T-helper 1 cell (primary cell): Measurements from ENCODE around the gene RASGRP3.
"Not testable (repeated sequence)": the region's sequence is repeated elsewhere in the genome, so short reads cannot be mapped to it uniquely, and the experiment has no call there.

Experiments
- DNase-seq, 5 donors: peaks; one replicate each; pipeline ENCODE4 v3.0.0-alpha.2; 2012 to 2020
- total RNA-seq, 4 donors: gene quantifications; one replicate each; lab custom pipeline; 2026; lab: John Stamatoyannopoulos, UW

The RASGRP3 gene, protein sequence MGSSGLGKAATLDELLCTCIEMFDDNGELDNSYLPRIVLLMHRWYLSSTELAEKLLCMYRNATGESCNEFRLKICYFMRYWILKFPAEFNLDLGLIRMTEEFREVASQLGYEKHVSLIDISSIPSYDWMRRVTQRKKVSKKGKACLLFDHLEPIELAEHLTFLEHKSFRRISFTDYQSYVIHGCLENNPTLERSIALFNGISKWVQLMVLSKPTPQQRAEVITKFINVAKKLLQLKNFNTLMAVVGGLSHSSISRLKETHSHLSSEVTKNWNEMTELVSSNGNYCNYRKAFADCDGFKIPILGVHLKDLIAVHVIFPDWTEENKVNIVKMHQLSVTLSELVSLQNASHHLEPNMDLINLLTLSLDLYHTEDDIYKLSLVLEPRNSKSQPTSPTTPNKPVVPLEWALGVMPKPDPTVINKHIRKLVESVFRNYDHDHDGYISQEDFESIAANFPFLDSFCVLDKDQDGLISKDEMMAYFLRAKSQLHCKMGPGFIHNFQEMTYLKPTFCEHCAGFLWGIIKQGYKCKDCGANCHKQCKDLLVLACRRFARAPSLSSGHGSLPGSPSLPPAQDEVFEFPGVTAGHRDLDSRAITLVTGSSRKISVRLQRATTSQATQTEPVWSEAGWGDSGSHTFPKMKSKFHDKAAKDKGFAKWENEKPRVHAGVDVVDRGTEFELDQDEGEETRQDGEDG
- 5.9 to 11.5 (median 10.0) reads per million in 4 donors for total RNA-seq

DNA sequence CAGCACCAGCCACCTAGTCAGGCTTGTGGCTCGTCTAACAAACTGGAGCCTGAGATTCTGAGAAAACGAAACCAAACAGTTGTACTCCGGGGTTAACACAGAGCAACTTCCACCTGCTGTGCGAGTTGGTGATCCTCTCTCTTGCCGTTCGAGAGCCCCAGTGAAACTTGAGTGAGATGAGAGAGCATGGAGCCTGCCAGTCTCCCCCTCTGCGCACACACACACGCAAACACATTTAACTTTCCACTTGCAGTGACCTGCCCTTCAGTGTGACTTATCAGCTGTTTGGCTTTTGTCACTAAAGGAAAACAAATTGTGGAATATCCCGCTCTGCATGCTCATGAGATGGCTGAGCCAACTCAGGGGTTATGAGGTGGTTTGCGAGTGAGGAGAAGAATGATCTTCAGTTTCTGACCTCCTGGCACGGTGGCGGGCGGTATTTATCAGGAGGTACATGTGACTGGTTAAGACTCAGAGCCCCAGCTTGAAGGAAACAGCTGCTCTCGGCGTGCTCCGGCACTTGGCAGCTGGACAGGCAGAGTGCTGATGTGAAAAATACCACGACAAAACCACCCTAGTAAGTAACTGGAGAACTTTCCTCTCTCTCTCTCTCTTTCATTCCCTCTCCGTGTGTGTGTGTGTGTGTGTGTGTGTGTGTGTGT, at the start of gene RASGRP3:
Gene RASGRP3, plus strand, starts transcription at position 519 of the 662 bp plus-strand sequence. CDS start 38,488 bp downstream, outside the sequence.
- peak; percentile 20 to 85 (median 35) for DNase-seq

DNA sequence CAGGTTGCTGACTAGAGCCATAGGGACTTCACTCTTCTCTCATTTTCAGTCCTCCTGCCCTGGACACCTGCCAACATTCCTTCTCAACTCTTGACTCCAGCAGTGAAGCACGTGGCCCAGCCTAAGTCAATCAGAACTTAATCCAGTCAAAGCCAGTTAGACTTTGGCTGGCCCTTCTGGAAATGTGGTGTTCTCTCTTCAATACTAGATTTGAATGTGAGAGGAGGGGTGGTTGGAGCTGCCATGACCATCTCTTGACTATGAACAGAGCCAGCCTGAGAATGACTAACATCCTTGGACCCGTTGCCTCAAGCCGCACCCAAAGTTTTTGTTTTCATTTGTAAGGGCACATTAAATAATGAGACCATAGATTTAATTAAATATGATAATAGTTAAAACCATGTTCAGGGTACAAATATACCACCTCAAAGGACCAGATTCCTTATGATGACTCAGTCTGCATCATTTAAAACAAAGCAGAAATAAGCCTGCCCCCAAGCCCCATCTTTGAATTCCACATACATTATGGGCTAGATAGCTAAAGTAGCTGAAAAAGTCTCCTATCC, 49.7 kb upstream of the RASGRP3 start:
- no peak for DNase-seq

DNA sequence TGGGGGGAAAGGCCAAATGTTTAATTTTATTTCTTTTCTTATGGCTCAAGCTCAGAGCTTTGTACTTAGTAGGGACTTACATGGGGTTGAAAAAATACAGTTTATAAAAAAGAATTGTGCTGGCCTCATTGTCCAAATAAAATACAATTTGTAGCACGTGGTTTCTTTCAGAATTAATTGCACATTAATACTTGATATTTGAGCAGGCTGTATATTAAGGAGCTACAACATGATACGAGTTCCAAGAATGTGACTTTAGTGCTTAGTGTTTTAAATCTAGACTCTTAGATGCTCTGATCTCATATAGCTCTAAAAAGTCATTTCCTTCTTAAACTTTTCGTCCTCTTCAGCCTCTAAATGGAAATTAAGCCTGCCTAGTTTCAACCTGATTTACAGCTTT, 46.4 kb upstream of the RASGRP3 start:
- DNase-seq: no peak

- no peak for DNase-seq
Measured at GRCh38 chr2:33430856-33431255, 45.6 kb upstream of the RASGRP3 start.

GRCh38 chr2:33432871-33433270, 43.6 kb upstream of the RASGRP3 start:
- DNase-seq: no peak

DNA sequence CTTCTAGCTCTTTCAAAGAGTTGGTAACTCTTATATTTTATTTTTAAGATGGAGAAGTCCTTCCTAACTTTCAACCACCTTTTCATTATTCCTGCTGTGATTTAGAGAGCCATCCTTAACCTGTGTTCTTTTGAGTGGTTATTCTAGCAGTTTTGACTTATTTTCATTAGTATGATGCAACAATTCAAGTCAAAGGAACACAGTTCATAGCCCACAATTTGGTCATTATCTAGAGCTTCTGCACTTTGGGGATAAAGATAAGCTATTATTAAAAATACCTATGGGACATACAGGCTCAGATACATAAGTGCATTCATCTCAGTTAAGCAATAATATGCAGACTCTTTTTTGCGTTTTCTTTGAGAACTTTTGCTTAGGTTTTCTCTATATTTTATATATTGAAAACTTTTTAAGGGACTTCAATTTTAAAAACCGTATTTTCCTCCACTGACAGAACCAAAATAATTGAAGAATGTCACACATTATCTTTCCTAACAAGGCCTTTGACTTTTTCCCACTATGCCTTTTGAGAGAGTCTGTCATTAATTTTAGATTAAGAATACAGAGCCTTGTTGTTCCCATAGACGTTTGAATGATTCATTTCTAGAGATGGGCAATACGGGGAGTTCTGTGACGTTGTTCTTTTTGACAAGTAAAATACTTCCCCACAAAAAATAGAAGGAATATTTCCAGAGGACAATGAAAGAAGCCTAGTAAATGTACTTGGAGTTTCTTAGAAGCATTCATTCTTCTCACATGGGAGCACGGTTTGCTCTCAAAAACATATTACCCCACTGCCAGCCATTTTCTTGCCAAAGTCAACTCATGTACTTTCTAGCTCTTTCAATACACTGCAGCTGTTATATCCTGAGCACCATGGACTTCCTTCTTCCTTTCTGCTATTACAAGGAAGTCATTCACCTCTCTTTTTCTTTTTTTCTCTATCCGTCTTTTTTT, 42.9 kb upstream of the RASGRP3 start:
- DNase-seq: no peak

GRCh38 chr2:33435518-33435917, 40.9 kb upstream of the RASGRP3 start:
- DNase-seq: no peak

DNA sequence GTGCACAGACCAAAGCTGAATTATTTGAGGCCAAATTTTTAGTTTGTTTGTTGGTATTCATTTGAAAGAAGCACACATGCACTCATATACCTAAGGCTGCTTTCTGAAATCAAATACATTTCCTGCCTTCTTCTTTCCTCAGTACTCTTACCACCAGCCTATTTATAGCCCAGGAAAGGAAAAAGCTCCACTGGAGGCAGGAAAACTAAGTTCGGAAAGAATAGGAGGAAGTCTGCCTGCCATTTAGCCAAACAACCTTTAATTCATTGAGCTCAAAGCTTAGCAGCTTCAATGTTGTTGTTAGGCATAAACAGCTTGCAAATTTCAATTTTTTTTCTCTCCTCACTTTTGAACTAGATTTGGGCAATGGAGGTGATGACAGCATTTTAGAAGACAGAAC, 40.4 kb upstream of the RASGRP3 start:
- no peak for DNase-seq

GRCh38 chr2:33437297-33437696, 39.2 kb upstream of the RASGRP3 start:
- DNase-seq: no peak

- DNase-seq: no peak
Measured at GRCh38 chr2:33437815-33438214, 38.6 kb upstream of the RASGRP3 start.

GRCh38 chr2:33441235-33441810, 35.1 kb upstream of the RASGRP3 start:
- DNase-seq: peak in 1 of 5 donors; percentile 10

- not testable (repeated sequence) for DNase-seq
Measured at GRCh38 chr2:33442052-33442451, 34.4 kb upstream of the RASGRP3 start.

- no peak for DNase-seq
Measured at GRCh38 chr2:33442528-33443079, 33.8 kb upstream of the RASGRP3 start.

GRCh38 chr2:33443274-33443829, 33.1 kb upstream of the RASGRP3 start:
- DNase-seq: no peak

- no peak for DNase-seq
Measured at GRCh38 chr2:33444967-33445366, 31.5 kb upstream of the RASGRP3 start.

DNA sequence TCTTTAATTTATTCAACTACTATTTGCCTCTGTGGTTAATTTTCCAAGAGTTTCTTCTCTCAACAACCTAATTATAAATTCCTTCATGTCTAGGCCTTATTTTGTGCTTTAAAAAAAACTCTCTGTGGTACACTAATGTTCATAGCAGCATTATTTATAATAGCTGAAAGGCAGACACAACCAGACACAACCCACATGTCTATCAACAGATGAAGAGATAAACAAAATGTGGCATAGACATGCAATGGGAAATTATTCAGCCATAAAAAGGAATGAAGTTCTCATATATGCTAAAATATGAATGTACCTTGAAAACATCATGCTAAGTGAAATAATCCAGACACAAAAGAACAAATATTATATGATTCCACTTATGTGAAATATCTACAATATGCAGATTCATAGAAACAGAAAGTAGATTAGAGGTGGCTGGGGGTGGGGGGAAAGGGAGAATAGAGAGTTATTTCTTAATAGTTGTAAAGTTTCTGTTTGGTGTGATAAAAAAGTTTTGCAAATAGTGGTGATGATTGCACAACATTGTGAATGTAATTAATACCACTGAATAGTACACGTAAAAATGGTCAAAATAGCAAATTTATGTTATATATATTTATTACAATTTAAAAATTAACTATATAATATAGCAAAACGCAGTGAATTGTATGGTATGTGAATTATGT, 28.1 kb upstream of the RASGRP3 start:
- no peak for DNase-seq

DNA sequence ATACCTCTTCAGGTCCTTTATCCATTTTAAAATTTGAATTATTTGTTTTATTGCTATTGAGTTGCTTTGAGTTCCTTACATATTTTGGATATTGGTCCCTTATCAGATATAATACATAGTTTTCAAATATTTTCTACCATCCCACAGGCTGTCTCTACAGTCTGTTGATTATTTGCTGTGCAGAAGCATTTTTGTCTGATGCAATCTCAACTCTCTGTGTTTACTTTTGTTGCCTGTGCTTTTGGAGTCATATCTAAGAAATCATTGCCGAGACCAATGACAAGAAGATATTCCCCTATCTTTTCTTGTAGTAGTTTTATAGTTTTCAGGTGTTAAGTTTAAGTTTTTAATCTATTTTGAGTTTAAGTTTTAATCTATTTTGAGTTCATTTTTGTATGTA, 25.2 kb upstream of the RASGRP3 start:
- no peak for DNase-seq

GRCh38 chr2:33451825-33452224, 24.6 kb upstream of the RASGRP3 start:
- DNase-seq: no peak

DNA sequence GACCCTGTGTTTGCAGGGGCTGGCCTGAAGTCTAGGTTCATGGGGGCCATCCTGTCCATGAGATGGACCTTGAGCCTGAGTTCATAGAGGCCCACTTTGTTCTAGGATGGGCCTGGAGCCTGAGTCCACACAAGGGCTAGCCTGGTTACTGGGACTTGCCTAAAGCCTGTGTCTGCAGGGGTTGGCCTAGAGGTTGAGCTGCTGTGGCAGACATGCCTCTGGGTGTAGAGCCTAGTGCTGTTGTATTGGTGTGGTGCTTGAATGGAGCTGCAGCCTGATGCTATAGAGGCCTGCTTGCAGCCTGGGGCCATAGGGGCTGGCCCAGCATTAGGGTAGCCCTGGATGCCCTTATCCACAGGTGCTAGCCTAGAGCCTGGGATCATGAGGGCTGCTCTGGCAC, 23.9 kb upstream of the RASGRP3 start:
- no peak for DNase-seq

- no peak for DNase-seq
Measured at GRCh38 chr2:33453905-33454479, 22.5 kb upstream of the RASGRP3 start.
